HG03342 (cell line): ENCODE data around the gene GJD3.
A peak's percentile ranks its signal among the peaks of the same experiment; 100 is the strongest.

ENCODE experiments used
- ATAC-seq: cut with Tn5 transposase; IDR thresholded peaks from one replicate; pipeline ENCODE4 v1.9.1; 2021; ENCODE audit warnings: mild to moderate bottlenecking, moderate library complexity; ENCODE audit not compliant: unreplicated experiment

Gene GJD3

DNA sequence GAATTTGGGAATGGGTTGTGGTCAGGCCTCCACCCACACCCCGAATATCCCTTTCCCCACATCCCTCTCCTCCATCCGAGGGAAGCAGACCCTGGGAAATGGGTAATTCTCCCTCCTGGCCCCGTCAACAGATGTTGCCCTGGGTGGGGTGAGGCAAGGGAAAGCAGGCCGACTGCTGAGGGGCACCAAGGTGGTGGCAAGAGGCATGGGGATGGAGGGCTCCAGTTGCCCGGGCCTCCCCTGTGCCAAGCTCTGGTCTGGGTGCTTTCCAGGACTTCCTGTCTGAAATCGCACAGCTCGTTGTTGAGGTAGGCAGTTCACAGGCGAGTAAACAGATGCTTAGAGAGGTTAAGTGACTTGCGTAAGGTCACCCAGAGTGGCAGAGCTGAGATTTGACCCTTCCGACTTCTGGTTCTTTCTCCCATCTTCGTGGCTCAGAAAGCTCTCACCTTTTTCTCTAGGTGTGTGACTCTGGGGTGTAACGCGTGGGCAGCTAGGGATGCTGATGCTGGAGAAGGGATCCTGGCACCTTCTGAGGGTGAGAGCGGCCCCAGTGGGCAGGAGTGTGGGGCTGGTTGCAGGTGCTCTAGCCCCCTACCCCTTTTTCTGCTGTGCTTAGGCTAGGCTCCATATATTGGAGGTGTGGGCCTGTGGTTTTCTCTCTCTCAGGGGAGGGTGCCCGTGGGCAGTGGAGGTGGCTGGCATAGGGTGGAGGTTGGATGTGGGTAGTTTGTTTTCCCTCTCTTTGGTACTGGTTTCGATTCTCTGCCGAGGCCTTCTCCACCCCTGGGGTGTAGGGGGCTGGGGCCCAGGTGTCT, 38.3 kb downstream of the GJD3 start:
- ATAC-seq: no peak

DNA sequence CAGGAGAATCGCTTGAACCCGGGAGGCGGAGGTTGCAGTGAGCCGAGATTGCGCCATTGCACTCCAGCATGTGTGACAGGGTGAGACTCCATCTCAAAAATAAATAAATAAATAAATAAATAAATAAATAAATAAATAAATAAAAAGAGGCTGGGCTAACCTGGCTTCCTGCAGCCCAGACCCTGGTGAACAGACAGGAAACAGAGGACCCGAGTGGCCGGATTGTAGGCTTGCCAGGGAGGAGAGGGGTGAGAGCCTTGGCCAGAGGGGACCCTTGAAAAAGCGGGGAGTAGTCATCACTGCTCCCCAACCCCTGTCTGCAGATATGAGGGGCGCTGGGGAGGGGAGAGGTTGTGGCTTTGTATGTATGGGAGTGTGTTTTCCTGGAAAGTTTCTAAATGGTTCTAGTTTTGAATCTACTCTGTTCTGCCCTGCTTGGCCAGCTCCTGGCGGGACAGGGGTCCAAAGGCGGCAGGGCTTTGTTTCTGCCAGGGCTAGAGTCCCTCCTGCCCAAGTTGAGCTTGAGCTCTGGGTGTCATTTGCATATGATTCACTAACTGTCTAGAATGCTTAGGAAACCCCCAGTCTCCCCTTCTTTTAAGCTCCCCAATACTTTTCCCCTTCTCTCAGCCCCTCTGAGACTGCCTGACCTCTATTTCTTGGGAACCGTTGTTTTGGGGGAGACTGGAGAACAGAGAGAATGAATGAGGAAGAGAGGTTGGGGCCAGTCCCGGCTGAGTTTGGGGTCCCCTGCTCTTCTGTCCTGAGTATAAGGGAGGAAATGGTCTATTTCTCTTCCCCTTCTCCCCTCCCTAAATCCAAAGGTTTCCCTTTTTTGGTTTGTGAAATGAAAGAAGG, 39.2 kb downstream of the GJD3 start:
- no peak for ATAC-seq

DNA sequence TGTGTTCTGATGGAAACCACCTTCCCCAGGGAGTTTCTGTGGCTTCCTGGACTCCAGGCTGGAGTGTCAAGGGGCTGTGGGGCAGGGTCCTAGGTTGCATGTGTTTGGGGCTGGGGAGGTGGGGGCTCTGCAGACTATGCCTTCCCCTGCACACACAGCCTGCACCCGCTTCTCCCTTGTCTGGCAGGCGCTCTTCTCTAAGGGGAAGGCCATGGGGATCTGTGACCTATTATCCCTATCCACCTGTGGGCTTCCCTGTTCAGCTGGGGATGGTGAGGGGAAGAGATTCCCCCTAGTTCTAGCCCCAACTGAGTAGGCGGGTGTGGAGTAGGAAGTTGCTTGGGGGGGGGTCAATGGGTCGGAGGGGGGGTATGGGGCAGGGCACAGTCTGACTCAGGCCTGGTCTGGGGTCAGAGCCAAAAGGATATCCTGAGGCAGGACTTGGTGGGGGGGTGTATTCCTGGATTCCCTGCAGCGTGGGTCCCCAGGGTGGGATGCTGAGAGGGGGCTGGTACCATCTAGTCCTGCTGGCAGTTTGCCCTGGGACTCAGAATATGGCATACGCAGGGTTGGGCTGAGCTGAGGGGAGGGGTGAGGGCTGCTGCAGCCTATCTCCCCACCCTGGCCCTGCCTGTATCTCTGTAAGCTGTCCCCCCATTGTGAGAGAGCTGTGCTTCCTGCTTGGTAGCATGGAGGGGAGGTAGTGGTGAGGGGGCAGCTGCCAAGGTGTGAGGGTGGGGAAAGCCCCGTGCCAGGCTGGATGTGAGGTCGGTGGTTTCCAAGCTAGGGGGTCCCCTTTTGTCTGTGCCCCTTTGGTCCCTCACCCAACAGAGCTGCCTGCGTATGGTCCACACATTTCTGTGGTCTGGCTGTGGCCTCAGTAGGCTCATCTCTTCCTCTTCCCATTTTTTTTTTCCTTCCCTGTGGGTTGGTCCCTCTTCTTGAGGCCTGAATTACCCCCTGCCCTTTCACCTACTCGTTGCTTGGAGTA, 40.9 kb downstream of the GJD3 start:
- ATAC-seq: no peak

DNA sequence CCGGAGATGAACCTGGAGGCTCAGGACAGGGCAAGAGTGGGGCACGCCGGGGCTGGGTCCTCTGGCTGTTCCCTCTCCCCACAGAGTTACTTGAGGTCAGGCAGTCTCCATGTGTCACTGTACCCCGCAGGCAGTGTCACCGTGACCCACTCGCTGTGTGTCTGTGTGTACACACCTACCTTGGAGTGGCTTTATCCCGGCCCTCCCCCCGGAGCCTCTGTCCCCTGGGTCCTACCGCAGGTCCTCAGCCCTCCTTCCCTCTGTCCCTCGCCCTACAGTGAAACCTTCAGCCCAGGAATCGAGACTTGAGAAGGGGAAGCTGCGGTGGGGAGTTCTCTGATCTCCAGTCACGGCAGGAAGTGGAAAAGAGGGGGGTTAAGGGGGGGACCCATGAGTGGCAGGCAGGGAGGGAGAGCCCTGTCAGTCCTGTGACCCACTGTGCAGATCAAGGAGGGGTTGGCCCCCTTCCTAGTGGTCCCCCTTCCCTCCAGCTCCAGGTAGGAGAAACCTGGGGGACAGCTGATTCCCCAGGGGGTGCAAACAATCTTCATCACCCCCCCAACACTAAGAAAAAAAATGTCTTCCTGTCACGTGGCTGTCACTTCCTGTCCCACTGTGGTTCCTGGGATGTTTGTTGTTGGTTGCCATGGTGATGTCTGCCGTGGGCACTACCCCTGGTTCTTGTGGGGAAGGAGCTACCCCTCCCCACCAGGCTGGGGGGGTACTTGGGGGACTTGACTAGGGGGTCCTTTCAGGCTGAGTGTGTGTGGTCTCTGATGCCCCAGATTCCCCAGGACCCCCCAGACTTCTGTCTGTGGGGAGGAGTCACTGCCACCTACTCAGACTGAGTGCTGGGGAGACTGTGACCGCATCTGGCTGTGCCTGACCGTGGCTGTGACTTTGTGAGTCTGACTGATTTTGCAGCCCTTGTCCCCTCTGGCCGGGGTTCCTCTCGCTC, 41.9 kb downstream of the GJD3 start:
- ATAC-seq: peak; percentile 30

DNA sequence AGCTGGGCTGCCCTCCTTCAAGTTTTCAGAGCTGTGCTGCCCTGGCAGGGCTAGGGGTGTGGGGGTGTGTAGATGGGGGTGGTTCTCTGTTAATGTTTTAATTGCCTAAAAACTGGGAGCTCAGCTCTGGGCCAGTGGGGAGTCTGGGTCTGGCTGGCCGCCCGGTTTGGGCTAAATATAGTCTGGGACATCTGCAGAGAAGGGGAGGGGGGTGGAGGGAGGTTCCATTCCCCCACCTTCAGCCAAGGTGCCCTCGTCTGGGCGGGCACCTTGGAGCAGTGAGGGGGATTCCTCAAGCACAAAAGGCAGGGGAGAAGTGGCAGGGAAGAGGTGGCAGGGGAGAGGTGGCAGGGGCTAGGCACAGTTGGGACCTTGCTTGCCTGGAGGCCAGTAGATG, 42.6 kb downstream of the GJD3 start:
- ATAC-seq: no peak

DNA sequence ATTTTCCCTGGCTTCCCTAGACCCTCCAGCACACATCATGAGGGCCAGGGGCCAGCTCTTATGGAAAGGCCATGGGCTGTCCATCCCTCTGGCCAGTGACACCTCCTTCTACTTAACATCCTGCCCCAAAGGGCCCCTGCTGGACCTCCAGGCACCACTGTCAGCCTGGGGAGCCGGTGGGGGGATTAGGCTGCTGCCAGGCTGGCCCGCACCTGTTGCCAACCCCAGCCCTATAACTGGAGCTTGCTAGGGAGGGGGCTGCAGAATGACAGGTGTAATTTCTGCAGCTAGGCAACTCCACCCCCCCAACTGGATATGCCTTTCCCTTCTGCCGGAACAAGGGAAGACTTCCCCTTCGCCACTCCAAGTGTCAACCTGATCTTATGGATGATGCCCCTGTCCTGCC, 43.0 kb downstream of the GJD3 start:
- no peak for ATAC-seq

DNA sequence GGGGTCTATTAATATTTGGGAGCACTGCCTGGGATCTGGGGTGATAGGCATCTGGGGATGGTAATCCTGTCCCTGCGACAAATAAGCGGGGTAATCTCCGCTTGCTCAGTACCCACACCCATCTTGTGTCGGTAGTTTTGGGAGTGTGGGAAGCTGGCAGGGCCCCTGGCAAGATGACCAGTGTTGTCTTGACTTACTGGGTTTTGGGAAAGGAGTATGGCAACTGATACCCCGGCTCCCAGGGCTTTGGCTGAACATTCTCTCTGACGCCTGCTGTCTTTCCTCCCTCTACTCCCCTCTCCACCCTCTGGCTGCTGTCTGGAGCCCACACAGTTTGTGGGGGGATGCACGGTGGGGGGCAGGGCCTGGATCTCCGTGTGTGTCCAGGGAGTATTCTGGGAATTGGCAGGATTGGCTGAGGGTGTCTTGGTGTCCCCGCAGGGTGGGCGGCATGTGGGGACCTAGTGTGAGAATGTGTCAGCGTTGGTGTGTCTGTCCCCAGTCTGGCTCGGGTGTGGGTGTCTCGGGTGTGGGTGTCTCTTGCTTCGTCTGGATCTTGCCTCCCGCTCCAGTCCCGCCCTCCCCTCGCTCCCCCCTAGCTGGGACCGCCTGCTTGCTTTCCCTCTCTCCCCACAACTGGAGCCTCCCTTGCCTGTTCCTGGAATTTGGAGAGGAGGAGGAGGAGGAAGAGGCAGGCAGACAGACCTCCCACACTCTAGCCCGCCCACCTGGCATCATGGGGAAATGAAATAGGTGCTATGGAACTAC, 43.6 kb downstream of the GJD3 start:
- ATAC-seq: no peak

DNA sequence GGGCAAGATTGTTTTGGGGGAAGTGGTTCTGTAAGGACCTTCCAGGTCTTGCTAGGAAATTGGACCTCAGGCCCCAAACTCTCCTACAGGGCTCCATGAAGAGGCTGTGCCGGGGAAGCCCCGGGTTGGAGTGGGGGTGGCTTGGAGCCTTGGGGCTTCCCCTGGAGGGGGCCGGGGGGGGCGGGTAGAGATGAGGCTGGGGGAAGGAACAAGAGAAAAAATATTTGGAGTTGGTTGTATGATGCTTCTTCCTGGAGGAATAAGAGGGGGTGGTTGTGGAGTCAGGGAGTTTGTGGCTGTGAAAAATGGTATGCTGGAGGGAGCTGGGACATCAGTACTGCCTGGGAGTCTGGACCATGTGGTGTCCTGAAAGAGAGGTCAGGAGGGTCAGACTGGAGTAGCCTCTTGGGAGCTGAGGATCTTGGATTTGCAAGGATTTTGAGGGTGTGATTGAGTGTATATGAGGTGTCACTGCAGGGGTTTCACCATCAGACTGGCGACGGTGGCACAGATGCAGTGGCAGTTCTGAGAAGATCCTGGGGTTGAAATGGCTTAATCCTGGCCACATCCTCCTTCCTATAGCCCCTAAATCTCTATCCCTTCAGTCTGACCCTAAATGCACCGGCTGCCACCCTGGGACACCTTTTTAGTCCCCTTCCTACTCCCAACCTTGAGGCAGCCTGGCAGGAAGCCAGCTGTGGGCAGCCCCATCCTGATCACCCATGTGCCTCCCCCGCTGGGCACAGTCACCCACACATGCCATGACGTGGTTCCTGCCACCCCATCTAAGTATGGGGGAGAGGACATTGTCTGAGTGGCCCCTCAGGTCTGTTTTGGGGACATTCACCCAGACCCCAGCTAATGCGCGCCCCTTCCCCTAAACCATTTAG, 44.6 kb downstream of the GJD3 start:
- ATAC-seq: no peak

DNA sequence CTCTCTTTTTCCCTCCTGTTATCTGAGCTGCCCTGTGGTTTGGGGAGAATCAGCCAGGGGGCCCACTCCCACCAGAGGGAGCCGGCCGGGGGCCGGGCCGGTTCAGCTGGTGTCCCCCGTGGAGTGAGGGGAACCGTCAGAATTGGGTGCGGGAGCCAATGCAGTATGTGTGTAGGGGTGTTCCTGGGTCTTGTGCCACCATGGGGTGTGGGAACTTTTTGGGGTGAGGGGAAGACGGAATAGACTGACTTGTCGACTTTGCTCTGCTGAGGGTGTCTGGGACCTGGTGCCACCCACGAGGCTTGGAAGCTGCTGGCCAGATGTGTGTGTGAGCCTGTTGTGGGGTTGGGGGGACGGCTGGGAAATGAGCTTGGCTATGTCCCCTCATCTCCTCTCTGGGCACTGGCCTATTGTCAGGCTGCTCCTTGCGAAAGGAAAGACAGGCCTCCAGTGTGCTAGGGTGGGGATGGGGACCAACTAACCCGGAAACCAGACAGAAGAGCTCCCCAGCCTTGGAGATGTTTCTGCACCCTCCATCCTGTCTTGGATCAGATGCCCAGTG, 45.6 kb downstream of the GJD3 start:
- ATAC-seq: no peak

DNA sequence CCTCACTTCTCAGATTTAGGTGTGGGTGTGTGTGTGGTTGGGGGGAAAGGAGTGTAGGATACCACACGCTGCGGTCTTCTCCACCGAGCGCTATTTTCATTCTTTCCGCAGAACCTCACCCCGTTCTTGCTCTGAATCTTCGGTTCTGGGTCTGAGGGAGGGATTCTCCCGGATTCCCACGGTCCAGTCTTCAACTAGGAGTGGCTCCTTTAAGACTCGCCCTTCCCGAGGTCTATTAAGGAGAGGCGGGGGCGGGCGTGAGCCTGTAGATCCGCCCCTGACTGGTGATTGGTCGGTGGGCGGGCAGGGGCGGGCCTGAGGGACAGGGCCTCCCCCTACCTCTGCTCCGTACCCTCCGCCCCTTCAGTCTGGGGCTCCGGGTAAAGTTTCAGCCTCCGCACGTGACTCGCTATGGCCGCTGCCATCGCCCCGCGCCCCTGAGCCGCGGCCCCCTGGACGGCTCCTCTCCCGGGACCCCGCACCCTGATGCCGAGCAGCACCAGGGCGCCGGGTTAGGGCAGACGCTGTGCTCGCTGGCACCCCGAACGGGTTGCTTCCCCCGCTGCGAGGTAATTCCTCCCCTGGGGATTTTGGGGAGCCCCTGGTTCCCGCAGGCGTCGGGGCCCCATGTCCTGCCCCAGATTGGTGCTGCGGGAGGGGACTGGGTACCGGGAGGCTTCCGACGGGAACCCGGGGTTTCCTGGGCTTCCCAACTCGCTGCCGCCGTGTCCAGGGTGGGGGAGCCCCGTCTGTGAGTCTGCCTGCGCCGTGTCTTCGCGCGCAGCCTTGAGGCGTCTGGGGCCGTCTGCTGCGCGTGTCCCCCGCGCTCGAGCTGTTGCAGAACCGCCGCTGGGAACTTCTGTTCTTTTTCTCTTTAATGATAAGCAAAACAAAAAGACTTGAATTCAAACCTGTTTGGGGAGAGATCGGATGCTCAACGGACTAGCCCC, 46.4 kb downstream of the GJD3 start:
- ATAC-seq: peak; percentile 54

DNA sequence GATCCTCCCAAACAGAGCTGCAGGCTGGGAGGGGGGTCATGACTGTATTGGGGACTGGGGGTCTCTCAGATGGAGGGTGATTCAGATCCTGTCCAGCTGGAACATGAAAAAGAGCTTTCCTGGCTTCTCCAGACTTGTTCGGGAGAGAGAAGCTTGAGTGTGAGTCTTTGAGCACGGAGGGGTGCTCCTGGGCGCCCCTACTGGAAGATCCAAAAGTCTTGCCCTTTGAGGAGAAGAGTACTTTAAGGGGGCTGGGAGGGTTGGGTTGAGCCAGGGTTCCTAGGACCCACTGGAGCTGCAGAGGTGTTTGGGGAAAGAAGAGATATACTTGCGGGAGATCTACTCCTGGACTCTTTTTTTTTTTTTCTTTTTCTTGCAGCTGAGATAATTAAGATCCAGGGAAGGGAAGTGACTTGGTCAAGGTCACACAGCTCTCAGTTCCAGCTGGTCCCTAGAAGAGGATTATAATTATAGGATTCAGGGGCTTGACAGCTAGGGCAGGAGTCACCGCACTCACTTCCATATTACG, 47.1 kb downstream of the GJD3 start:
- ATAC-seq: no peak

DNA sequence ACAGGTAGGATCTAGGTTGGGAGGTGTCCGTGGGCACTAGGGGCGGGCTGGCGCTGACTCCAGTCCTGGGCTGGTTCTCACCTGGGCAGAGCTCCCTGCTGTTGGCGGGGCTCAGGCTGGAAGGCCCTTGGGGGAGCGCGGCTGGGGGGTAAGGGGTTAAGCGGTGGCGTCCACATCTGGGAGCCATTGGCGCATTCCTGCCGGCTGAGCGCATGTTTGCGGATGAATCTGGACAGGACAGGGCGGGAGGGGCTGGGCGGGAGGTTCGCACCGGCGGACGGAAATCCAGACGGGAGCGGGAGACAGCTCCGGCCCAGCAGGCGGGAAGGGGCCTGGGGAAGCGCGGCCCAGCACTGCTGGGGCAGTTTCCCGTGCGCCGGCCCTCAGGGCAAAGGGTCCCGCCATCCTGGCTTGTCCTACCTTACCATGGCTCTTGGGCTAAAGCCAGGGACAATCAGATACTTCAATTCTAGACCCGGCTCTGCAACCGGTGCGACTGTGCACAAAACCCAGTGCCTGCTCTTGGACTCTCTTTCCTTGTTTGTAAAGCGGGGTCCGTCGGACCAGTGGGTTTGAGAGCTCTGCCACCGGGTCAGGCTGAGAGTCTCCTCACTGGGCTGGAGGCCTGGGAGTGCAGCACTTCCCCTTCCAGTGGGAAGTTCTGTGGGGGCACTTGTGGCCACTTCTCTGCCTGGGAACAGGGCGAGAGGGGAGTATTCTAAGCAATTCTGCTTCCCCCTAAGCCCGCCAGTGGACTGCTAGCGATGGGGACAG, 47.8 kb downstream of the GJD3 start:
- ATAC-seq: no peak

DNA sequence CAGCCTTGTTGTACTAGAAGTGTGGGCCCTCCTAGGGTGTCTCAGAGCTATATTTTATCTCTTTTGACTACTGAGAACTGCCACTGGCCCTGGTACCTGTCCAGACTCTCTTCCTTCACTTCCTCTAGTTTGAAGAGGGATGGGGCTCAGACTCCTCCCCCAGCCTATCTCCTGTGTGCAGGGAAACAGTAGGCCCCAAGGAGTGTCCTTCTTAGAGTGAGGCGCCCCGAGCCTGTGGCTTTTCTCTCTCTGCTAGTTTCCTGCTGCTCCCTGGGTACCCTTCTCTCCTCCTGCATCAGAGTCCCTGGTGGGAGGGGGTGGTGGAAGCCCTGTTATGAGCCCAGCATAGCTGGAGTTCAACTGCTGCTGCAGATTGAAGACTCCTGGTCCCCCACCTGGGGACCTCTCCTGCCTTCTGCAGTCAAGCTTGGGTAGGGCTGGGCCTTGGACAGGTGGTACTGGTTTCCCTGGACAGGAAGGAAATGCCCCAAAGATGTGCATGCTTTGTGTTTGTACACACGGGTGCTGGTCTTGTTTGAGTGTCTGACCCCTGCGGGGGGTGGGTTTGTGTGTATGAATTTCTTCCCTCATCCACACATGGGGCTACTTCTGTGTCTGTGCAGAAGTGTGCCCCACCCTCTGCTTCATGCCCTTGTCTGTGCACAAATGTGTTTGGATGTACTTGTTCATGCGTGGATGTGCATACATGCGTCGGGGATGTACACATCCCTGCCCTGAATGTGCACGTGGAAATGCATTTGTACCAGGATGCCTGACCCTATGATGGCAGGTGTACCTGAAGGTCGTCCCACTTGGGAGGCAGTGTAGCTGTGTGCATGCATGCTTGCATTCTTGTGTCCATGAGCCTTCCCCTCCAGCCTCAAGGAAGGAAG, 48.6 kb downstream of the GJD3 start:
- ATAC-seq: no peak

DNA sequence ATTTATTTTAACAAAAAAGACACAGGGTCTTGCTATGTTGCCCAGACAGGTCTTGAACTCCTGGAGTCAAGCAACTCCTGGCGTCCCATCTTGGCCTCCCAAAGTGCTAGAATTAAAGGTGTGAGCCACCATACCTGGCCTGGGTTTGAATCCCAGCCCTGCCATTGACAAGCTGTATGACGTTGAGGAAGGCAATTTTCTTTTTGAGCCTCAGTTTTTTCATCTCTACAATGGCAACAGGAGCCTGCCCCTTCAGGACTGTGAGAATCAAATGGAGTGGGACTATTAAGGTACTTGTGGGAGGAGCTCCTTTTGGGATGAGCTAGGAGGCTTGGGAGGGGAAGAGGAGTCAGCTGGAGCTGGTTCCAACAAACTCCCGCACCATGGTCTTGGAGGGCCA, 49.3 kb downstream of the GJD3 start:
- no peak for ATAC-seq

DNA sequence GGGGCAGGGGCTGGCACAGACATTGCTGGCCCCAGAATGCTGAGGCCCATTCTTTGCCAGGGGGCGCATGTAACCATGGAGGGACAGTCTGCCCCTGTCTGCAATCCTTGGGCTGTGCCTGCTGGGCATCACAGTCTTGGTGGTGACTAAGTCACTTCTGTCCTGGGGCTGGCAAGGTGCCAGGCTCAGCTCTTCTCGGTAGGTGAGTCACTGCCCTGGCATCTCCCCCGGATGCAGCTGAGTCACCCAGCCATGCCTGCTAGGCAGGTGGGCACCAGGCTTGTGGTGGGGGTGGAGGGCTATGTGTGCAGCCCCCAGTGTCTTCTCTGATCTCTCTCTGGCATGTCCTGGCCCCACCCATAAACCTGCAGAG, 50.0 kb downstream of the GJD3 start:
- no peak for ATAC-seq
